ENCODE measurements around the gene PPFIA2.

Gene PPFIA2

DNA sequence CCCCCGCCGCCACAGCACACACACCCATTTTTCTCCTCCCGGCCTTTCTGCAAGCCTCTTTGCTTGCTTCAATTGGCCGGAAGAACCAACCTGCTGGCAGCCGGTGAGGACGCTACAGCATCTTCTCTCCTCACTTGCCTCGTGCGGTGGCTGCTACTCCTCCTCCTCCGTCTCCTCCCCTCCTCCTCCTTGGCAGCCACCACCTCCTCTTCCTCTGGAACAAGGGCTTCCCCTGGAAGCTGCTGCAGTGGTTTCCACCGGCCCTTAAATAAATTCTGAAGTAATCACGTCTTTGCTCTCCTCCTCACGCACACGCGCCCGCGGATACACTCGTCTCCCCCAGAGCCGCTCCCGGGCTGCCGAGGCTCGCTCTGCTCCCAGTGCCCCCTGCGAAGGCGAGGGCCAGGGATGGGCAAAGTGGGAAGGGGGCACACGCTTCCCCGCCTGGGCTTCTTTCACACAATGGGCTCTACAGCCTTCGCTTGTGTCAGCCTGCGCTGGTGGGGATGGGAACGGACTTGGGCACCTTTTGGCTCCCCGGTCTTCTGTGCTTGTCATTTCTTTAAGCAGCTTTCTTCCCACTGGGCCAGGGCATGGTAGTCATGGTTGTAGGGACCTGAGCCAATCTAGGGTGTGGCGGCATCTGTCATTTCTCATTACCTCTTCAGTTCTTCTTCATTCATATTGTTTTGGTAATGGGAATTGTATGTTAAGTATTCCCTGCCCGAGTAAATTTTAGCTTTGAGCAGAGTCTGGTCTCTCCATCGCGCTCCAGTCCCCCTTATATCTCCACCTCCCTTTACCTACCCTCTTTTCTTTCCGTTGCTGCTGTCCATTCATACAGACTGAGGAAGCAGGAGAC lies at the start of gene PPFIA2:
PPFIA2 (minus strand) TSS at position 161 of the 862 bp plus-strand sequence.
- CTCF ChIA-PET, result no interaction called here
- POLR2A ChIA-PET, result no interaction called here
- TF ChIP-seq, protein P1, sequence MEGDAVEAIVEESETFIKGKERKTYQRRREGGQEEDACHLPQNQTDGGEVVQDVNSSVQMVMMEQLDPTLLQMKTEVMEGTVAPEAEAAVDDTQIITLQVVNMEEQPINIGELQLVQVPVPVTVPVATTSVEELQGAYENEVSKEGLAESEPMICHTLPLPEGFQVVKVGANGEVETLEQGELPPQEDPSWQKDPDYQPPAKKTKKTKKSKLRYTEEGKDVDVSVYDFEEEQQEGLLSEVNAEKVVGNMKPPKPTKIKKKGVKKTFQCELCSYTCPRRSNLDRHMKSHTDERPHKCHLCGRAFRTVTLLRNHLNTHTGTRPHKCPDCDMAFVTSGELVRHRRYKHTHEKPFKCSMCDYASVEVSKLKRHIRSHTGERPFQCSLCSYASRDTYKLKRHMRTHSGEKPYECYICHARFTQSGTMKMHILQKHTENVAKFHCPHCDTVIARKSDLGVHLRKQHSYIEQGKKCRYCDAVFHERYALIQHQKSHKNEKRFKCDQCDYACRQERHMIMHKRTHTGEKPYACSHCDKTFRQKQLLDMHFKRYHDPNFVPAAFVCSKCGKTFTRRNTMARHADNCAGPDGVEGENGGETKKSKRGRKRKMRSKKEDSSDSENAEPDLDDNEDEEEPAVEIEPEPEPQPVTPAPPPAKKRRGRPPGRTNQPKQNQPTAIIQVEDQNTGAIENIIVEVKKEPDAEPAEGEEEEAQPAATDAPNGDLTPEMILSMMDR (IDR thresholded peaks at IDR 0.05; ENCODE audit: control extremely low read depth, extremely low read depth, low read depth, missing control alignments), result no peak
- DNase-seq (ENCODE audit: extremely low spot score), result peak; percentile 8

DNA sequence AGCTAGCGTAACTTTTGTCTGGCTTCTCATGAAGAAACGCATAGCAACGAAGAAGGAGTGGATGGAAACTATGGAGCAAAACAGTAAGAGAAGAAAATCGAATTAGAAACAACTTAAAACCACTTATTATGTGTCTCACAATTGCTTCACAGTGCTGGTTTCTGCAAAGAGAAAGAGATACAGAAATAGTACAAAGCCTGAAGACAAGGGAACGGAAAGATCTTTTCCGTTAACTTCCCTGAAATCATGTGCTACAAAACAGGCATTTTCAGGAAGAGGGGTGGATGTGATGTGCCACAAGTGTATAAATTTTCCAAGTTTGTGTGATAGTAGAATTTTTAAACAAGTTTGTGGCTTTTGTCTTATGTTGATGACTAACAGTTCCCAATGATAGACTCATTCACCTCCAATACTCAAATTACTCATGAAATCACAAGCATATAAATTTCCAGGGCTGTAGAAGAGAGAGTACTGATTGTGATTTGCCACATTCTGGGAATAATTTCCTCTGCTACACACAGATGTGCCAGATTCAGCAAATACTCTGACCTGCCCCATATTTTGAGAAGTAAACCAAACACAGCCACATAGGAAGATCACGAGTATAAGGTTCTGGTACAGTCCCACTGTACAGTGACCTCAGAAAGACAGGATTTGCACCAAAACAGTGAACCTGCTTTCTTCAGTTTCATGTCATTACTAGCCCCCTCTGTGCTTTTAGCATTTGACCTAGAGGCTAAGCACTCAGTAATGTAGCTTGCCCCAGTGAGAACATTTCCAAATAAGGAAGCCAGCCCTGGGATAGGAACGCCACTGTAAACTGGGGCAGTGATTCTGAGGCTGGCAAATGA lies 41.4 kb upstream of the PPFIA2 start:
- TF ChIP-seq, protein P1 (IDR thresholded peaks at IDR 0.05; ENCODE audit: control extremely low read depth, extremely low read depth, low read depth, missing control alignments), result no peak
- ChIA-PET POLR2A (no interaction called here), CTCF (no interaction called here)
- DNase-seq (ENCODE audit: extremely low spot score), result no peak

DNA sequence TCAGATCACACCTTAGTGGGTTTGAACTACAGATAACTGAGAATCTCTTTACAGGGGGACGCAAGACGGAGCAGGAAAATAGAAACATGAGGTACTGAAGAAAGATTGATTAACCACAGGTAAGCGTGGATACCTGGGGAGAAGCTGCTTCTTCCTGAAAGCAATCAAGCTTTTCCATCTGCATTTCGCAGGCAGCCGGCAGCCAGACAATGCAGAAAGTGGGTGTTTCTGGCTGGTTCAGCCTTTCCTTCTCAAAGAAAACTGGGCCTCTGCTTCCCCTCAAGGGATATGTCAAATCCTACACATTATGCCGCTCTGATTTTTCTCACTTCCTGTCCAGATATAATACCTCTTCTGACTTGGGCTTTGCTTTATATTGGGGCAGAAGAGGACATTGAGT lies 39.1 kb upstream of the PPFIA2 start:
- DNase-seq (ENCODE audit: extremely low spot score), result no peak
- TF ChIP-seq, protein P1 (IDR thresholded peaks at IDR 0.05; ENCODE audit: control extremely low read depth, extremely low read depth, low read depth, missing control alignments), result no peak
- ChIA-PET POLR2A (no interaction called here), CTCF (interaction anchor here (1.0 kb wide), 1 partner anchor 8 kb away, joined by 3 read pairs; no protein-coding TSS in a partner anchor)

DNA sequence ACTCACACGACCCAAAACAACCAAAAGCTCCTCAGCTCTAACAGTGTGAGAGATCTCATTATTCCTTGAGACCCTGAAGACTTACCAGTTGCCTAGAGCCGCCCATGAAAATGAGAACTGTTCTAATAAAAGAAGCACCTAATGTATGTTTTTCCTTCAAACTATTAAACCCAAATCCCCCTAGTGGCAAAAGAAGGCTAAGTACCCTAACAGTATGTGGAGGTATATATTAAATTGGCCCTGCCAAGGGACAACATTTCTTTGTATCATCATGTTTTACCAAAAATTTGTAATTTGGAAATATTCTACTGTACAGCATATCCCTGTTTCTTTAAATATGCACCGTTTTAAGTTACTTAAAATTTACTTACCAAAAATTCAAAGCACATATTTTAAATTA lies 38.0 kb upstream of the PPFIA2 start:
- DNase-seq (ENCODE audit: extremely low spot score), result no peak
- ChIA-PET CTCF (no interaction called here), POLR2A (no interaction called here)
- TF ChIP-seq, protein P1 (IDR thresholded peaks at IDR 0.05; ENCODE audit: control extremely low read depth, extremely low read depth, low read depth, missing control alignments), result peak; percentile 14

DNA sequence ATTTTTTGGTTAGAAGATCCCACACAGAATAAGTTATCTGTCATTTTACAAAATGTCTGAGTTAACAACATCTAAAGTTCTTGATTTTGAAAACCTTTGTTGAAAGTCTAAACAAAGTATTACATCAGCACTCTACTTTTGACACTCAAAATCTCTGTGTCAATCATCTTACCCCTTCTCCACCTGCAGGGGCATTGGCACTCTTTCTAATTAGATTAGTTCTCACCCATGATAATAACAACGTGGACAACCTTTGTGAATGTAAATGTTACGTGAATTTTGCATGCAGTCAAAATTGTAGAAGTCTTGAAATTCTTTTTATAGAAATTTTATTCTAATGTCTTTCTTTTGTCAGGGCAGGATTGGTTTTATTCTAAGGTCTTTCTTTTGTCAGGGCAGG lies 33.5 kb upstream of the PPFIA2 start:
- ChIA-PET POLR2A (no interaction called here), CTCF (no interaction called here)
- TF ChIP-seq, protein P1 (IDR thresholded peaks at IDR 0.05; ENCODE audit: control extremely low read depth, extremely low read depth, low read depth, missing control alignments), result no peak
- DNase-seq (ENCODE audit: extremely low spot score), result no peak

DNA sequence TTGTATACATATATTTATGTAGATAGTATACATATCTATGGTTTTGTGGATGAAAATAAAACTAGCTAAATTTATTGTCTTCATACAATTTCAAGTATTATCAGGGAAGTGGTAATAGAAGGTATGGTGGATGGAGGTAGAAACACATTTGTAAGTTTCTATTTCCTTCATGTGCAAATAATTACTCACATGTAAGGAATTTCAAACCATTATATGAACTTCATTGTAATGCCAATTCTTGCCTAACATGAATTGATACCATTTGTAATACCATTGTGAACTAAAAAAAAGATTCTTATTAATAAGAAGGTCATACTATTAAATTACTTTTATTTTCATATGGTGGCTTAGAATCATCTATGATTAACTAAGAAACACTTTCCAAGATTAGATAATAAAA lies 20.1 kb upstream of the PPFIA2 start:
- DNase-seq (ENCODE audit: extremely low spot score), result no peak
- CTCF ChIA-PET, result interaction anchor here (1.3 kb wide), 1 partner anchor 24 kb away, joined by 3 read pairs; no protein-coding TSS in a partner anchor
- POLR2A ChIA-PET, result no interaction called here

More for the DNA sequence above, 20.1 kb upstream of the PPFIA2 start:
- TF ChIP-seq, protein P1 (IDR thresholded peaks at IDR 0.05; ENCODE audit: control extremely low read depth, extremely low read depth, low read depth, missing control alignments), result no peak
